ENCODE results near the gene C10orf71. TPM values are rescaled to one million over a fixed set of nuclear protein-coding genes. Genes with fewer than 3 reads are reported as not detected.

The C10orf71 gene
- total RNA-seq, 1 donor from 2014 or later: not detected

- Mint-ChIP-seq H3K27ac (no peak overlapping the region), H3K36me3 (no peaks in the 10 kb centered on the region), H3K4me1 (ENCODE audit: unreplicated experiment) (no peaks in the 10 kb centered on the region), H3K27me3 (peaks cover 28% of the 10 kb centered on the region), H3K4me3 (no peak overlapping the region), H3K9me3 (no peaks in the 10 kb centered on the region)
- TF ChIP-seq CTCF (conservative IDR thresholded peaks at IDR 0.05): no peak
- DNase-seq (ENCODE audit: extremely low spot score, unreplicated experiment): peak; percentile 49
Measured at GRCh38 chr10:49325131-49325915, 26.4 kb downstream of the C10orf71 start.

- no peak overlapping the region for H3K4me3 Mint-ChIP-seq
- TF ChIP-seq CTCF (conservative IDR thresholded peaks at IDR 0.05): no peak
- H3K27ac Mint-ChIP-seq: no peak overlapping the region
- peak; percentile 67 for DNase-seq (ENCODE audit: extremely low spot score, unreplicated experiment)
- H3K27me3 Mint-ChIP-seq: peaks cover 25% of the 10 kb centered on the region
- no peaks in the 10 kb centered on the region for H3K4me1 Mint-ChIP-seq (ENCODE audit: unreplicated experiment)
- no peaks in the 10 kb centered on the region for H3K9me3 Mint-ChIP-seq
- no peaks in the 10 kb centered on the region for H3K36me3 Mint-ChIP-seq
Measured at GRCh38 chr10:49325916-49326783, 27.2 kb downstream of the C10orf71 start.

- Mint-ChIP-seq H3K9me3 (no peaks in the 10 kb centered on the region), H3K4me1 (ENCODE audit: unreplicated experiment) (no peaks in the 10 kb centered on the region), H3K27ac (no peak overlapping the region), H3K36me3 (no peaks in the 10 kb centered on the region), H3K27me3 (peaks cover 18% of the 10 kb centered on the region), H3K4me3 (no peak overlapping the region)
- peak; percentile 58 for DNase-seq (ENCODE audit: extremely low spot score, unreplicated experiment)
- no peak for TF ChIP-seq CTCF (conservative IDR thresholded peaks at IDR 0.05)
Measured at GRCh38 chr10:49327036-49327813, 28.3 kb downstream of the C10orf71 start.

GRCh38 chr10:49328401-49329145 is 29.6 kb downstream of the C10orf71 start:
- no peak for TF ChIP-seq CTCF (conservative IDR thresholded peaks at IDR 0.05)
- Mint-ChIP-seq H3K4me3 (no peak overlapping the region), H3K27ac (no peak overlapping the region), H3K27me3 (peaks cover 21% of the 10 kb centered on the region), H3K4me1 (ENCODE audit: unreplicated experiment) (no peaks in the 10 kb centered on the region), H3K9me3 (peaks cover under 1% of the 10 kb centered on the region), H3K36me3 (no peaks in the 10 kb centered on the region)
- DNase-seq (ENCODE audit: extremely low spot score, unreplicated experiment): peak; percentile 47

- Mint-ChIP-seq H3K4me1 (ENCODE audit: unreplicated experiment) (no peaks in the 10 kb centered on the region), H3K36me3 (no peaks in the 10 kb centered on the region), H3K27me3 (peaks cover 21% of the 10 kb centered on the region), H3K9me3 (peaks cover 5% of the 10 kb centered on the region), H3K4me3 (no peak overlapping the region), H3K27ac (no peak overlapping the region)
- no peak for TF ChIP-seq CTCF (conservative IDR thresholded peaks at IDR 0.05)
- no peak for DNase-seq (ENCODE audit: extremely low spot score, unreplicated experiment)
Measured at GRCh38 chr10:49329146-49329505, 30.2 kb downstream of the C10orf71 start.

Measured in type B pancreatic cell (in vitro differentiated cells).